ENCODE data around the gene CSNK1A1L.

Gene CSNK1A1L

DNA sequence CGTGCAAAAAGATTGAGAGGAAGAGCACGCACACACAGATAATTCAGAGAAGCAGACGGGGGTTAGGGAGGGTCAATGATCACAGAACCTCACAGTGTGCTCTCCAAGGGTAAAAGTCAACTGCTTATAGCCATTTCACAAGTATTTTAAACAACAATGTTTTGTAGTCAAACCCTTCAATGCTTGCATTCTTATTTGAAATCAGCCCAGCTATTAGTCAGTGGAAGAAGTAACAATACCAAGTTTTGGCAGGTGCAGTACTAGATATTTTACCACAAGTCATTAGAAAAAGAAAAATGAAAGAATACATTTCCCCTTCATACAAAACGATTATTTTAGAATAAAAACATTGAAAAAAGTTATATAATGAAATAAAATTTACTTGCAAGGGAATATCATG is 2.6 kb downstream of the CSNK1A1L start:
- H3K27me3 ChIP-seq (ENCODE audit: insufficient read depth, low read length), result no peaks in the 10 kb centered on the region
- H3K4me3 ChIP-seq (ENCODE audit: low read depth, low read length, poor library complexity, severe bottlenecking), result no peak overlapping the region
- no peak overlapping the region for H3K9ac ChIP-seq (ENCODE audit: low read length)
- no peaks in the 10 kb centered on the region for H3K9me3 ChIP-seq (ENCODE audit: low read length)
- TF ChIP-seq EZH2 (IDR thresholded peaks at IDR 0.05; ENCODE audit: borderline replicate concordance, low read length), result no peak
- TF ChIP-seq, protein P1, sequence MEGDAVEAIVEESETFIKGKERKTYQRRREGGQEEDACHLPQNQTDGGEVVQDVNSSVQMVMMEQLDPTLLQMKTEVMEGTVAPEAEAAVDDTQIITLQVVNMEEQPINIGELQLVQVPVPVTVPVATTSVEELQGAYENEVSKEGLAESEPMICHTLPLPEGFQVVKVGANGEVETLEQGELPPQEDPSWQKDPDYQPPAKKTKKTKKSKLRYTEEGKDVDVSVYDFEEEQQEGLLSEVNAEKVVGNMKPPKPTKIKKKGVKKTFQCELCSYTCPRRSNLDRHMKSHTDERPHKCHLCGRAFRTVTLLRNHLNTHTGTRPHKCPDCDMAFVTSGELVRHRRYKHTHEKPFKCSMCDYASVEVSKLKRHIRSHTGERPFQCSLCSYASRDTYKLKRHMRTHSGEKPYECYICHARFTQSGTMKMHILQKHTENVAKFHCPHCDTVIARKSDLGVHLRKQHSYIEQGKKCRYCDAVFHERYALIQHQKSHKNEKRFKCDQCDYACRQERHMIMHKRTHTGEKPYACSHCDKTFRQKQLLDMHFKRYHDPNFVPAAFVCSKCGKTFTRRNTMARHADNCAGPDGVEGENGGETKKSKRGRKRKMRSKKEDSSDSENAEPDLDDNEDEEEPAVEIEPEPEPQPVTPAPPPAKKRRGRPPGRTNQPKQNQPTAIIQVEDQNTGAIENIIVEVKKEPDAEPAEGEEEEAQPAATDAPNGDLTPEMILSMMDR (IDR thresholded peaks at IDR 0.05; ENCODE audit: low read length), result no peak
- H3K4me1 ChIP-seq (ENCODE audit: insufficient read depth, low read length, severe bottlenecking), result no peaks in the 10 kb centered on the region
- no peaks in the 10 kb centered on the region for H3K36me3 ChIP-seq (ENCODE audit: insufficient read depth, low read length)
- H4K20me1 ChIP-seq (ENCODE audit: insufficient read depth, low read length), result no peaks in the 10 kb centered on the region
- H3F3A ChIP-seq (ENCODE audit: insufficient read depth, low read length), result no peaks in the 10 kb centered on the region
- no peak overlapping the region for H3K4me2 ChIP-seq (ENCODE audit: low read length)
- H2AFZ ChIP-seq (ENCODE audit: low read length), result no peak overlapping the region
- no peak overlapping the region for H3K27ac ChIP-seq (ENCODE audit: low read depth, low read length, poor library complexity, severe bottlenecking)
- H3K79me2 ChIP-seq (ENCODE audit: insufficient read depth, low read length), result no peaks in the 10 kb centered on the region
- H3K9me2 ChIP-seq (ENCODE audit: low read depth, low read length), result no peaks in the 10 kb centered on the region

DNA sequence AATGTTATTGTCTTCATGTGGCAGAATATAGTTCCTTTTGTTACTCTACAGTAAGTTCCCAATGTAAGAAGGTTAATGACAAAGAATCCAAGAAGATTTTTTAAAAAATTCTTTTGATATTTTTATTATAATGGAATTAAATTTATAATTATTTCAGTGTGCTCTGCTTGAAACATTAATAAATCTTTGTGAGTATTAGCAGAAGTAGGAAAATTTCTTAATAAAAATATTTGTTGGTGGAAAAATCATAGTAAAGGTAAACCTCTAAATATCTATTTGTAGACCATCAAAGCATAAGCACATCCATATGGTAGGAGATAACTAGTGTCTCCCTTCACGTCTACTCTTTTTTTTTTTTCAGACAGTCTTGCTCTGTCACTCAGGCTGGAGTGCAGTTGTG is 4.3 kb downstream of the CSNK1A1L start:
- Histone ChIP-seq H3K27me3 (ENCODE audit: insufficient read depth, low read length) (no peaks in the 10 kb centered on the region), H3K27ac (ENCODE audit: low read depth, low read length, poor library complexity, severe bottlenecking) (no peak overlapping the region), H3K79me2 (ENCODE audit: insufficient read depth, low read length) (no peaks in the 10 kb centered on the region), H3K9me2 (ENCODE audit: low read depth, low read length) (no peaks in the 10 kb centered on the region), H3K9ac (ENCODE audit: low read length) (no peak overlapping the region), H2AFZ (ENCODE audit: low read length) (no peak overlapping the region), H3F3A (ENCODE audit: insufficient read depth, low read length) (no peaks in the 10 kb centered on the region), H3K4me1 (ENCODE audit: insufficient read depth, low read length, severe bottlenecking) (no peaks in the 10 kb centered on the region), H3K4me2 (ENCODE audit: low read length) (no peak overlapping the region), H3K9me3 (ENCODE audit: low read length) (no peaks in the 10 kb centered on the region), H3K4me3 (ENCODE audit: low read depth, low read length, poor library complexity, severe bottlenecking) (no peak overlapping the region), H4K20me1 (ENCODE audit: insufficient read depth, low read length) (no peaks in the 10 kb centered on the region), H3K36me3 (ENCODE audit: insufficient read depth, low read length) (no peaks in the 10 kb centered on the region)
- TF ChIP-seq, protein P1 (IDR thresholded peaks at IDR 0.05; ENCODE audit: low read length), result no peak
- no peak for TF ChIP-seq EZH2 (IDR thresholded peaks at IDR 0.05; ENCODE audit: borderline replicate concordance, low read length)

DNA sequence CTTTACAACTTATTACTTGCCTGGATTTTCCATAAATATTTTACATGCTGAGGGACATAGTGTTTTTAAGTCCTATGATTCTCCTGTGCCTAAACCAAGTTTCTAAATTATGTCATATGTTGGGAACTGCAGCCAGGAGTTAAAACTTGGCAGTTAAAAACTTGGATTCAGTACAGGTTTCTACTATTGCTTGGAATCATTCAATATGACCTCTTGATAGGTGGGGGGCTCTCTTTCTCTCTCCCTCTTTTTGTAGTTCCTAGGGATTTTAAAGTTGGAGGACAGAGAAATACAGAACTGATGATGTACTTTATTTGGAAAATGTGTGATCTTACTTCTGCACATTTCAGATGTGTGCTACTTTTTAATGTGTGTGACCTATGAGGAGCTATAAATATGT is 4.7 kb downstream of the CSNK1A1L start:
- Histone ChIP-seq H3K79me2 (ENCODE audit: insufficient read depth, low read length) (no peaks in the 10 kb centered on the region), H3K27ac (ENCODE audit: low read depth, low read length, poor library complexity, severe bottlenecking) (no peak overlapping the region), H3K36me3 (ENCODE audit: insufficient read depth, low read length) (no peaks in the 10 kb centered on the region), H3K9ac (ENCODE audit: low read length) (no peak overlapping the region), H3F3A (ENCODE audit: insufficient read depth, low read length) (no peaks in the 10 kb centered on the region), H3K27me3 (ENCODE audit: insufficient read depth, low read length) (no peaks in the 10 kb centered on the region), H4K20me1 (ENCODE audit: insufficient read depth, low read length) (no peaks in the 10 kb centered on the region), H3K4me1 (ENCODE audit: insufficient read depth, low read length, severe bottlenecking) (no peaks in the 10 kb centered on the region), H3K4me2 (ENCODE audit: low read length) (no peak overlapping the region), H3K4me3 (ENCODE audit: low read depth, low read length, poor library complexity, severe bottlenecking) (no peak overlapping the region), H3K9me2 (ENCODE audit: low read depth, low read length) (no peaks in the 10 kb centered on the region), H3K9me3 (ENCODE audit: low read length) (no peaks in the 10 kb centered on the region), H2AFZ (ENCODE audit: low read length) (no peak overlapping the region)
- TF ChIP-seq EZH2 (IDR thresholded peaks at IDR 0.05; ENCODE audit: borderline replicate concordance, low read length), result no peak
- TF ChIP-seq, protein P1 (IDR thresholded peaks at IDR 0.05; ENCODE audit: low read length), result no peak

Data from OCI-LY1 (cell line).